ENCODE results near the gene NRSN2.

Gene NRSN2

DNA sequence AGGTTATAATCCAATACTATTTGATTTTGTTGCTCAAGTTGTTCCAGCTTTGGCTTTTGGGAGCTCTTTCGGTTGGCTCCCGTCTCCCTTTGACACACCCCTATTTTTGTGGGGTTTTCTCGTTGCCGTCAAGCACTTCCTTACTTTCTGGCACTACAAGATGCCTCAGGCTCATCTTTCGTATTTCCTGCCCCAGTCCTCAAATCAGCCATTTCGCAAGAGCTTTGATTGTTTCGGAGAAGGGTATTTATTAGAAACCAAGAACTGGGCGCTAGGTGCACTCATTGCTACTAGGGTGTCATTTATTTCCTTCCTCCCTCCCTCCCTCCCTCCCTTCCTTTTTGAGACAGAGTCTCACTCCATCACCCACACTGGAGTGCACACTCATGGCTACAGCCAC lies 34.8 kb upstream of the NRSN2 start:
- no peak for DNase-seq (ENCODE audit: extremely low read depth, low read depth)
- TF ChIP-seq, protein P1, sequence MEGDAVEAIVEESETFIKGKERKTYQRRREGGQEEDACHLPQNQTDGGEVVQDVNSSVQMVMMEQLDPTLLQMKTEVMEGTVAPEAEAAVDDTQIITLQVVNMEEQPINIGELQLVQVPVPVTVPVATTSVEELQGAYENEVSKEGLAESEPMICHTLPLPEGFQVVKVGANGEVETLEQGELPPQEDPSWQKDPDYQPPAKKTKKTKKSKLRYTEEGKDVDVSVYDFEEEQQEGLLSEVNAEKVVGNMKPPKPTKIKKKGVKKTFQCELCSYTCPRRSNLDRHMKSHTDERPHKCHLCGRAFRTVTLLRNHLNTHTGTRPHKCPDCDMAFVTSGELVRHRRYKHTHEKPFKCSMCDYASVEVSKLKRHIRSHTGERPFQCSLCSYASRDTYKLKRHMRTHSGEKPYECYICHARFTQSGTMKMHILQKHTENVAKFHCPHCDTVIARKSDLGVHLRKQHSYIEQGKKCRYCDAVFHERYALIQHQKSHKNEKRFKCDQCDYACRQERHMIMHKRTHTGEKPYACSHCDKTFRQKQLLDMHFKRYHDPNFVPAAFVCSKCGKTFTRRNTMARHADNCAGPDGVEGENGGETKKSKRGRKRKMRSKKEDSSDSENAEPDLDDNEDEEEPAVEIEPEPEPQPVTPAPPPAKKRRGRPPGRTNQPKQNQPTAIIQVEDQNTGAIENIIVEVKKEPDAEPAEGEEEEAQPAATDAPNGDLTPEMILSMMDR (IDR thresholded peaks at IDR 0.05; ENCODE audit: low read depth, low read length, missing control alignments) = no peak
- no peak overlapping the region for H3K4me3 ChIP-seq (replicated peaks; ENCODE audit: low read depth, low read length)

DNA sequence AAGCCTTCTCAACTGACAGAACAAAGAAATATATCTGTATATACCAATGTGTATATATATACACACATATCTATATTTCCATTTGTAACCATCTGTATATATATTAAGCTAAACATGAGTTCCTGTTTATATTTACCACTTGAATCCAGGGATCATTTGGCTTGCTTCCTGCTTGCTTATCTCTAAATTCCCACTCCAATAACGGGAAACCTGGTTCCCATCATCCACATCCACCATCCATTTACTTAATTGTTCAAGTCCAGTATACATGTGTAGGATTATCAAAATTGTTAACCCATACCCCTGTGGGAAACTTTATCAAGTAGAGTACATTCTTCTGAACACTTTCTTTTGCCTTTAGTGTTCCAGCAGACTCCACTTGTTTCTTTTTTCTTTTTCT lies 34.0 kb upstream of the NRSN2 start:
- TF ChIP-seq, protein P1 (IDR thresholded peaks at IDR 0.05; ENCODE audit: low read depth, low read length, missing control alignments) = no peak
- no peak overlapping the region for H3K4me3 ChIP-seq (replicated peaks; ENCODE audit: low read depth, low read length)
- DNase-seq (ENCODE audit: extremely low read depth, low read depth) = no peak

DNA sequence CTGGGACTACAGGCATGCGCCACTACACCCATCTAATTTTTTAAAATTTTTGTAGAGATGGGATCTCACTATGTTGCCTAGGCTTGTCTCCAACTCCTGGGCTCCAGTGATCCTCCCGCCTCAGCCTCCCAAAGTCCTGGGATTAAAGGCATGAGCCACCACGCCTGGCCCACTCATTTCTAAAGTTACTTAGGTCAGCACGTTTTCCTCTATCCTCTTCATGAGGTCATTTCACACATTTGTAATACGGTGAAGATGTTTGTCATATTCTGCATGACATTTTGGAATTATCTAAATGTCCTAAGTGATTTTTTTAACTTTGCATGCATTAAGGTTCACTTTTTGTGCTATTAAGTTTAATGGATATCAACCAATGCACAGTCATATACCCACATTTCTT lies 33.5 kb upstream of the NRSN2 start:
- no peak for DNase-seq (ENCODE audit: extremely low read depth, low read depth)
- H3K4me3 ChIP-seq (replicated peaks; ENCODE audit: low read depth, low read length) = no peak overlapping the region
- TF ChIP-seq, protein P1 (IDR thresholded peaks at IDR 0.05; ENCODE audit: low read depth, low read length, missing control alignments) = no peak

DNA sequence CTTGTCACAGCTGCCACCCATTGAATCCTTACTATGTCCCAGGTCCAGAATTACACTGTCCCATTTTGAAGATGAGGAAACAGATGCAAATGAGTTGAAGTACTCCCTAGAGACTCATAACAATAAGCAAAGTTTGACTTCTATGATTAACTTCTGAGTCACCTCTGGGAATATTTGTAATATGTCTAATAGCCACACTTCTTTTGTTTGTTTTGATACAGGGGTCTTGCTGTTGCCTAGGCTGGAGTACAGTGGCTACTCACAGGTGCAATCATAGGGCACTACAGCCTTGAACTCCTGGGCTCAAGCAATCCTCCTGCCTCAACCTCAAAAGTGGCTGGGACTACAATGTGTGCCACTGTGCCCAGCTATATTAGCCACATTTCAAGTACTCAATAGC lies 33.0 kb upstream of the NRSN2 start:
- no peak for DNase-seq (ENCODE audit: extremely low read depth, low read depth)
- no peak overlapping the region for H3K4me3 ChIP-seq (replicated peaks; ENCODE audit: low read depth, low read length)
- TF ChIP-seq, protein P1 (IDR thresholded peaks at IDR 0.05; ENCODE audit: low read depth, low read length, missing control alignments) = no peak

DNA sequence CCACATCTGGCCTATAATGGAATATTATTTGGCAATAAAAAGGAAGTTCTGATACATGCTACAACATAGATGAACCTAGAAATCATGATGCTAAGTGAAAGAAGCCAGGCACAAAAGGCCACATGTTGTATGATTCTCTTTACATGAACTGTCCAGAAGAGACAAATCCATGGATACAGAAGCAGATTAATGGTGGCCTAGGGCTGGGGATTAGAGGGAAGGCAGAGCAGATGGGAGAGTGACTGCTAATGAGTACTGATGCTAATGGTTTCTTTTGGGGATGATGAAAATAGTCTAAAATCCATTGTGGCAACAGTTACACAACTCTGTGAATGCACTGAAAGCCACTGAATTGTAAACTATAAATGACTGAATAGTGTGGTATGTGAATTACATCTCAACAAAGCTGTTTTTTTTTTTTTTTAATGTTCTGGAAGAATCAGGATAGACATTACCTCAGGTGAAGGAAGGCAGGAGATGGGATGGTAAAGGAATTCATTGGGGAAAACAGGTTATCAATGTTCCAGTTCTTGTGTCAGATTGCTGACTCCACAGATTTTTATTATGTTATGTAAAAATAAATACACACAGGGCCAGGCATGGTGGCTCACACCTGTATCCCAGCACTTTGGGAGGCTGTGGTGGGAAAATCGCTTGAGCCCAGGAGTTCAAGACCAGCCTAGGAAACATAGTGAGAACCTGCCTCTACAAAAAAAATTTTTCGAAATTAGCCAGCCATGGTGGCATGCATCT lies 30.4 kb upstream of the NRSN2 start:
- TF ChIP-seq, protein P1 (IDR thresholded peaks at IDR 0.05; ENCODE audit: low read depth, low read length, missing control alignments) = no peak
- H3K4me3 ChIP-seq (replicated peaks; ENCODE audit: low read depth, low read length) = no peak overlapping the region
- DNase-seq (ENCODE audit: extremely low read depth, low read depth) = no peak

DNA sequence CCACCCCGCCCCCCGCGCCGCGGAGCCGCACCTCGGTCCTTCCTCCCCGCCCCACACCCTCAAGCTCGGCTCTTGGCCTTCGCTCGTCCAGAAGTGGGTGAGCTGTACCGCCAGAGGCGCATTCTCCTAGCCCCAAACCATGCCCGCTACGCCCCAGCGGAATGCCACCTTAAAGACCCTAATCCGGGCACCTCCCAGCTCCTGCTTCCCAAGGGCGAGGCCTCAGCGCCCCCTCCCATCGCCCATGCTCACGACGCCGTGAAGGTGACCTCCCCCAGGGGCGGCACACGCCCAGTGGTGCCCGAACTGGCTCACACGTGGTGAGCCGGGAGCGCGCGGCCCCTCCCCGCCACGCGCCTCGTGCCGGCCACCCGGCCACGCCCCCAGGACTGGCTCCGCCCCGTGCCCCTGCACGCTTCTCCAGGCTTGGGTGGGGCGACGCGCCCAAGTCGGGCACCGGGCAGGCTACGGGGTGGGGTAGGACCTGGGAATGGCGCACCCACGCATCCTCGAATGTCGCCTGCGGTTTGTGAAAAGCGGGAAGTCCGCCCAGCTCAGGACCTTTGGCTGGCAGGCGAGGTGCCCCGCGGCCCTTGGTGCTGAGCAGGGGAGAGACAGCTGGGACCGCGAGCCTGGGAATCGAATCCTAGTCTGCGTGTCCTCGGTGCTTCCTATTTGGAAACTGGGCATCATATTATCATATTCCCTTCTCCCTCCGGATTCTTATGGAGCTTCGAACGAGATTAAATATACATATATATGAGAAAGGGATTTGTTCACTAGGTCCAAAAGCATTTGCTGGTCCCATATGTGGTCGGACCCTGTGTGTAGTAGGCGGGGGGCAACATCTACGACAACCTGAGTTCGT lies 22.5 kb upstream of the NRSN2 start:
- H3K4me3 ChIP-seq (replicated peaks; ENCODE audit: low read depth, low read length) = peak overlapping the region; percentile 67
- DNase-seq (ENCODE audit: extremely low read depth, low read depth) = no peak
- TF ChIP-seq, protein P1 (IDR thresholded peaks at IDR 0.05; ENCODE audit: low read depth, low read length, missing control alignments) = no peak

Measured in HFF-Myc (cell line).